WTC11 (cell line): ENCODE measurements around the gene SPEM3. TPM values are rescaled to one million over a fixed set of nuclear protein-coding genes. Genes with fewer than 3 reads are reported as not detected.

ENCODE experiments used
- ATAC-seq: fragments of 200-7000 bp; cut with Tn5 transposase; 2 replicates; pipeline ENCODE4 v1.10.0; 2021; ENCODE audit warnings: mild to moderate bottlenecking, moderate library complexity
- CTCF ChIA-PET: fragments of 300-600 bp; sonication (Branson Sonifier 250); formaldehyde crosslinking; loops from one replicate; lab custom pipeline; 2021; ENCODE audit warnings: antibody characterized with exemption; lab: Charles Lee
- POLR2A ChIA-PET: fragments of 350-600 bp; sonication (Branson Sonifier 250); formaldehyde crosslinking; loops from one replicate; lab custom pipeline; 2021; ENCODE audit warnings: antibody characterized with exemption; lab: Charles Lee
- DNase-seq: peaks from one replicate; pipeline ENCODE4 v3.0.0; 2021; ENCODE audit warnings: low spot score
- H3K27ac Mint-ChIP-seq: 2 replicates; pipeline ENCODE4 v1.8.0; 2021; ENCODE audit warnings: mixed read lengths
- H3K27me3 Mint-ChIP-seq: 2 replicates; pipeline ENCODE4 v1.8.0; 2021; ENCODE audit warnings: low read depth, mild to moderate bottlenecking, moderate library complexity, mixed read lengths
- H3K36me3 Mint-ChIP-seq: 2 replicates; pipeline ENCODE4 v1.8.0; 2021; ENCODE audit warnings: mixed read lengths
- H3K4me1 Mint-ChIP-seq: 2 replicates; pipeline ENCODE4 v1.8.0; 2022; ENCODE audit warnings: mixed read lengths
- H3K4me3 Mint-ChIP-seq: 2 replicates; pipeline ENCODE4 v1.8.0; 2021; ENCODE audit warnings: mild to moderate bottlenecking, moderate library complexity, mixed read lengths
- H3K9me3 Mint-ChIP-seq: 2 replicates; pipeline ENCODE4 v1.8.0; 2021; ENCODE audit warnings: mixed read lengths
- ARID4B ChIP-seq: sonication (generic); formaldehyde crosslinking; IDR thresholded peaks from 2 replicates; pipeline ENCODE4 v1.8.0; 2023; ENCODE audit warnings: missing genetic modification reagents, mild to moderate bottlenecking, borderline replicate concordance
- ATF6 ChIP-seq: sonication (generic); formaldehyde crosslinking; IDR thresholded peaks from 2 replicates; pipeline ENCODE4 v1.8.1; 2023; ENCODE audit warnings: mild to moderate bottlenecking, missing genetic modification reagents
- E2F4 ChIP-seq: sonication (generic); formaldehyde crosslinking; IDR thresholded peaks from 2 replicates; pipeline ENCODE4 v1.8.1; 2022; ENCODE audit warnings: low read depth, mild to moderate bottlenecking, moderate library complexity, missing genetic modification reagents, borderline replicate concordance
- EMX1 ChIP-seq: fragments of 250-450 bp; sonication (Bioruptor Pico); IDR thresholded peaks from 2 replicates; pipeline ENCODE4 v1.8.0; 2021; ENCODE audit warnings: mild to moderate bottlenecking
- ERG ChIP-seq: fragments of 250-450 bp; sonication (Bioruptor Pico); IDR thresholded peaks from 2 replicates; pipeline ENCODE4 v1.8.0; 2021; ENCODE audit warnings: mild to moderate bottlenecking
- FOXP1 ChIP-seq: sonication (generic); formaldehyde crosslinking; IDR thresholded peaks from 2 replicates; pipeline ENCODE4 v1.8.0; 2022; ENCODE audit warnings: missing genetic modification reagents, mild to moderate bottlenecking, moderate library complexity, borderline replicate concordance
- GRHL2 ChIP-seq: fragments of 250-450 bp; sonication (Bioruptor Pico); IDR thresholded peaks from 2 replicates; pipeline ENCODE4 v1.8.0; 2022; ENCODE audit warnings: mild to moderate bottlenecking, moderate library complexity; ENCODE audit not compliant: insufficient replicate concordance, severe bottlenecking
- HMGXB4 ChIP-seq: sonication (generic); formaldehyde crosslinking; IDR thresholded peaks from 2 replicates; pipeline ENCODE4 v1.8.1; 2023; ENCODE audit warnings: mild to moderate bottlenecking, moderate library complexity, missing genetic modification reagents
- MXD4 ChIP-seq: fragments of 250-450 bp; sonication (Bioruptor Pico); IDR thresholded peaks from 2 replicates; pipeline ENCODE4 v1.8.0; 2021; ENCODE audit warnings: mild to moderate bottlenecking, moderate library complexity, borderline replicate concordance
- MYBL2 ChIP-seq: sonication (generic); formaldehyde crosslinking; IDR thresholded peaks from 2 replicates; pipeline ENCODE4 v1.8.1; 2023; ENCODE audit warnings: mild to moderate bottlenecking, moderate library complexity, missing genetic modification reagents
- TEAD1 ChIP-seq: sonication (generic); formaldehyde crosslinking; IDR thresholded peaks from 2 replicates; pipeline ENCODE4 v1.8.0; 2022; ENCODE audit warnings: mild to moderate bottlenecking, missing genetic modification reagents
- ZNF281 ChIP-seq: sonication (generic); formaldehyde crosslinking; IDR thresholded peaks from 2 replicates; pipeline ENCODE4 v1.8.0; 2023; ENCODE audit warnings: mild to moderate bottlenecking, missing genetic modification reagents
- ZNF423 ChIP-seq: fragments of 250-450 bp; sonication (Bioruptor Pico); IDR thresholded peaks from 2 replicates; pipeline ENCODE4 v2.1.2; 2022; ENCODE audit warnings: mild to moderate bottlenecking, moderate library complexity
- ZNF425 ChIP-seq: fragments of 250-450 bp; sonication (Bioruptor Pico); conservative IDR thresholded peaks from 2 replicates; pipeline ENCODE4 v1.9.0; 2021; ENCODE audit warnings: mild to moderate bottlenecking
- ZNF671 ChIP-seq: fragments of 250-450 bp; sonication (Bioruptor Pico); IDR thresholded peaks from 2 replicates; pipeline ENCODE4 v1.8.0; 2021; ENCODE audit warnings: mild to moderate bottlenecking
- total RNA-seq: library from RNA; stranded (reverse); gene quantifications from 3 replicates; pipeline ENCODE4 v1.2.3, GENCODE V29; 2021

SPEM3 gene
- total RNA-seq, 1 experiment from 2014 or later, result not detected

GRCh38 chr17:7410634-7411426 lies 17.8 kb upstream of the SPEM3 start:
- H3K9me3 Mint-ChIP-seq, result no peaks in the 10 kb centered on the region
- H3K27me3 Mint-ChIP-seq, result no peaks in the 10 kb centered on the region; the same call in 1 of the 2 replicates
- TF ChIP-seq GRHL2 (no peak), TEAD1 (no peak), ARID4B (CRISPR knock-in tag) (no peak), ATF6 (CRISPR knock-in tag) (no peak), HMGXB4 (no peak), MYBL2 (no peak), ZNF671 (no peak), ZNF423 (CRISPR knock-in tag) (no peak), E2F4 (CRISPR knock-in tag) (no peak), FOXP1 (no peak)
- H3K4me3 Mint-ChIP-seq, result no peak overlapping the region
- H3K36me3 Mint-ChIP-seq, result peaks cover 26% of the 10 kb centered on the region
- POLR2A ChIA-PET, result interaction anchor here (0.7 kb wide), 1 partner anchor 10 kb away, joined by 3 read pairs; no protein-coding TSS in a partner anchor
- DNase-seq (no peak), ATAC-seq (no peak)
- CTCF ChIA-PET, result interaction anchor here (0.6 to 1.2 kb wide), 2 partner anchors 10 to 26 kb away, joined by 3 to 4 read pairs; no protein-coding TSS in a partner anchor
- H3K4me1 Mint-ChIP-seq, result peaks cover 30% of the 10 kb centered on the region
- no peak overlapping the region for H3K27ac Mint-ChIP-seq

GRCh38 chr17:7411427-7411750 lies 17.3 kb upstream of the SPEM3 start:
- ATAC-seq (no peak), DNase-seq (no peak)
- Mint-ChIP-seq H3K27me3 (no peaks in the 10 kb centered on the region; the same call in 1 of the 2 replicates), H3K36me3 (peaks cover 29% of the 10 kb centered on the region), H3K9me3 (no peaks in the 10 kb centered on the region), H3K4me3 (no peak overlapping the region), H3K4me1 (peaks cover 24% of the 10 kb centered on the region), H3K27ac (no peak overlapping the region)
- POLR2A ChIA-PET, result interaction anchor here (0.7 kb wide), 1 partner anchor 9 kb away, joined by 3 read pairs; no protein-coding TSS in a partner anchor
- CTCF ChIA-PET, result interaction anchor here (1.2 kb wide), 1 partner anchor 26 kb away, joined by 3 read pairs; no protein-coding TSS in a partner anchor
- no peak for TF ChIP-seq E2F4 (CRISPR knock-in tag)
- TF ChIP-seq EMX1, result no peak
- TF ChIP-seq TEAD1, result no peak
- TF ChIP-seq ZNF671, result no peak
- TF ChIP-seq MXD4 (CRISPR knock-in tag), result no peak
- TF ChIP-seq ZNF425, result no peak
- TF ChIP-seq ERG (CRISPR knock-in tag), result no peak
- TF ChIP-seq ZNF281 (CRISPR knock-in tag), result no peak
